ENCODE data around the gene LPP.

DNA sequence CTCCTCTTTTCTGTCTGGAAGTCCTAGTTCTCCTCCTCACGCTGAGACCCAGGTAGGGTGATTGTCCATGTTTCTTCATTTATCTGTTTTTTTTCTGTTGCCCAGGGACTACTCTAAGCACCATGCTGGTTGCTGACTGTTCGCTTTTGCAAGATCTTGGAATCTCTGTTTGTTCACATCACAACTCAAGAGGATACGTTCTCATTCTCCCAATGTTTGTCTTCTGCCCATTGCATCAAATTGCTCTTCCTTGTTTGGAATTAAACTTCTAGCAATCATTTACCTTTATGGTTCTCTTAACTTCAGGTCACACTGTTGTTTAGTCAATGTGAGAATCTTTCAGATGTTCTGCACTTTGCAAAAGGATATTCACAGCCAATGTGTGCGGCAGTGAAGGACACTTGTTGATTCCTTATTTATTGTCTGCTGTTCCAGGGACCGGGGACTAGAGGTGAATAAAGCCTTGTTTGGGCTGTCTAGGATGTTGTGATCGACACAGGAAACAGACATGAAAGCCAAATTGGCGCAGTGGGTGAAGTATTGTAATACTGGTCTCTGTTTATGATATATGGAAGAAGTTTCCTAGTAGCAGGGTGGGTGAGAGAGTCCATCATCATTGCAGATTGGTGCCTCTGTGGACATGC is 24.5 kb downstream of the LPP start:
- TF ChIP-seq CTCF (IDR thresholded peaks at IDR 0.05) (no peak), POLR2A (IDR thresholded peaks at IDR 0.05) (no peak)

All from ovary (tissue), 3 donors.